ENCODE measurements around the gene OR6N2. TPM values are rescaled to one million over a fixed set of nuclear protein-coding genes. Genes with fewer than 3 reads are reported as not detected.

Gene OR6N2
- total RNA-seq, 1 donor from 2014 or later = not detected

DNA sequence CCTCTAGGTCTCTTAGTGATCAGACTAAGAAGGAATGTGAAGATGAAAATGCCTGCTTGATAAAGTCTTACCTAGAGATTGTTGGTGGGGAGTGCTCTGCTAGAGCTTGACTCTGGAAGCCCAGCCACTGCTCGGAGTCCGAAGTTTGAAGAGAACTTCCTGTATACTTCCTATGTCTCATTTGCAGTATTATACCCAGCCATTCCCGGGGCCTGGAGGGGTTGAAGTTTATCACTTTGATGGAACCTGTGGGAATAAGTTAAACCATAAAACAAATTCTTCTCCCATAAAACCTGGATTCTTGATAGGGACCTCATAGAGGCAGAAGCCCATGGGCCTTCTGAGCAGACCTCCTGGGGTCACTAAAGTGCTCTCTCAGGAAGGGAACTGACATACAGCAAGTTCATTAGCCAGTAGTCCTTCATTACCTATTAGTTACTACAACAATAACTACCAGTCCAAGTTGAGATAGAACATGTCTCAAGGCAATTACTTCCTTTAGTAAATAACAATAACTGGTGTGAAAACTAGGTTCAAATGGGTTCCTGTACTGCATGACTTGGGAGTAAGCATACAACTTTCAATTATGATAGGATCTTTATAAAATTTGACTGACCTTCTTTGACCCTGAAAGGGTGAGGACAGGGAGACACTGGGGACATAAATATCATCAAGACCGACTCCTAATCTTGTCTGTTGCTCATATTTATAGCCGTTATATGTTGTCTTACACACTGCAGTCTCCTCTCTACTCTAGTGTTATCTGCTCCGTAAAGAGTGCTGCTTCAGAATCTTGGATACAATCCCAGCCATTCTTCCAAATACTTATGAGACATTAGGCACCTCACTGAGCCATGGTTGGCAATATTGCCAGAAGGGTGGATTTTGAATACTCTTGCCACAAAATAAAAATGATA lies 8.8 kb downstream of the OR6N2 start, which contains the start of gene OR6N1:
TSS of gene OR6N1 (minus strand) at position 246 of the 917 bp plus-strand sequence. CDS start 5,513 bp downstream, outside the sequence.
- no peak for DNase-seq (ENCODE audit: low read depth)

DNA sequence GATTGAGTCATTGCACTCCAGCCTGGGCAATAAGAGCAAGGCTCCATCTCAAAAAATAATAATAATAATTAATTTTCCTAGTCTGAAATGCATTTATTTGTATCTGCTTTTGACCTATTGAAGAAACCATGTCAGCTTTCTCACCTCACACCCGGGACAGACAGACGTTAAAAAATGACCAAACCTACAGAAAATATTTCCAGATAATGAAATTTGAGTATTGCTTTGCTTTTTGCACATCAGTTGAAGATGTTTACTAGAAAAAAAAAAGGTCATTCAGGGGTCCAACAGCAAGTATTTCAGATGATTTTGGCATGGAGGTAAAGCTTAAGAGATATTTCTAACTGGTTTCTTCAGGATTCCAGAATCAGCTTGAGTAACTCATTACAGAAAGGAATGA lies 26.6 kb downstream of the OR6N2 start, which contains the start of gene OR6K6:
TSS of gene OR6K6 (plus strand) at position 301 of the 400 bp plus-strand sequence. CDS start 168 bp downstream, outside the sequence.
- DNase-seq (ENCODE audit: low read depth) = no peak

DNA sequence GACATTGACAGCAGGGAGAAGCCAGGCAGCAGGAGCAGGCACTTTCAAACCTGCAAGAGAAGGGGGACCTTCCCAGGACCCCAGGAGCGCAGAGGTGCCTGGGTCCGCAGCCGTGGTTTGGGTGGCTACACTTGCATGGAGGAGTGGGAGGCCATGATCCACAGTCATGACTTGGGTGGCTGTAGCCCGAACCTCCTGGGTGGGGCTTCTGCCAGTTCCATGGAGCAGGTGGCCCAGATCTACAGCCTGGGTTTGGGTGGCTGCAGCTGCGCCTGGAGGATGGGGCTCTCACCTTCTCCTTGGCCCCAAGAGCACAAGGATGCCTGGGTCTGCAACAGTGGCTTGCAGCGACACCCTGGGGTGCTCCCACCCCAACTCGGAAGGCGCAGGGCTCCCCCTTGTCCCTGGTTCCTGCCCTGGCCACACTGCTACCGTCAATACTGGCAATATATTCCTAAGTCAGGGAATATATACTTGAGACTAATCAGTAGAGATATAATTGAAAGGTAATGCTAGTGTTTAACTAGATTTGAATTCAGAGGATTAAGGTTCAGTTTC lies 28.8 kb downstream of the OR6N2 start:
- DNase-seq (ENCODE audit: low read depth) = no peak

DNA sequence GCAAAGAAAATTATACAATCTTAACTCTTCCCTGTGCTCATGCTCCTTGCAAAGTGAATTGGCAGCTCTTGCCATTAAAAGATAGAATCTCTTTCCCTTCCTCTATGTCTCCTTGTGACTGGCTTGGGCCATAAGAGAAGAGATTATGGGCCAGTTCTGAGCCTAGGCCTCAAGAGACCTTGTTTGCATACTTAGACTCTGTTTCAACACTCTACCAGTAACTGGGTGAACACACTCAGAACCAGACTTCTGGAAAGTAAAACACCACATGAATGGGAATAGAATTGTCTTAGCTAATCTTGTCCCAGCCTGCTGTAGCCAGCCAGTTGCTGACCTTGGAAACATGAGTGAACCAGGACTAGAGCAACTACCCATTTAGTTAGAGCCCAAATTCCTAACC lies 45.2 kb downstream of the OR6N2 start:
- no peak for DNase-seq (ENCODE audit: low read depth)

DNA sequence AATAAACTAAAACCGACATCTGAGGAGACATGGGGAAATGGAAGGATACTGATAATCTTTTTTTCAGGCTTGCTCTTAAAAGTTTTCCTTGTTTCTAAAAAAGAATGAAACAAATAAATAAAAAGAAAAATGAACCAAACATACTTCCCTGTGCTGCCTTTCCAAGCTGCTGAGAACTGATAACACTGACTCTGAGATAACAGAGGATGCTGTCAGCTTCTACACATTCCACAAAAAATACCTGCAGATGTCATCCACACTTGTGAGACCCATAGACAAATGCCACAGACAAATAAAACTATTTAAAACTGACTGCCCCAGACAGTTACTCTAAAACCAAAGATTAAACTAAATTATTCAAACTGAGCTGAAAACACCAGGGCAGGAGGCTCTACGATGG lies 48.5 kb downstream of the OR6N2 start:
- DNase-seq (ENCODE audit: low read depth) = no peak

DNA sequence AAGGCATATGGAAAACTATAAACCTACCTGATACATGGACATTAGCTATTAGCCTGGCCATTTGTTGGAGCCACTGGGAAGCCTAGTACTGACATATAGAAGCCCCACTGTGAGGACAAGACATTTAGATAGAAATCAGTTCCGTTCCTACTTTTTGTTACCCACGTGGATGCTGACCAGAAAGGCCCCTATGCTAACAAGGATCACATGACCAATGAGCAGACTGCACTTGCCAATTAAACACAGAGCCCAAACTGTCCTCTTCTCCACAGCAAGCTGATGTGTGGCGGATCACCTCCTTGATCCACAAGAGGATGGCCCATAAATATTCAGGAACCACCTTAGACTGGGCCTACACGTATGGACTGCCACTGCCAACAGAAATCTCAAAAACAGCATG lies 49.3 kb downstream of the OR6N2 start:
- no peak for DNase-seq (ENCODE audit: low read depth)

DNA sequence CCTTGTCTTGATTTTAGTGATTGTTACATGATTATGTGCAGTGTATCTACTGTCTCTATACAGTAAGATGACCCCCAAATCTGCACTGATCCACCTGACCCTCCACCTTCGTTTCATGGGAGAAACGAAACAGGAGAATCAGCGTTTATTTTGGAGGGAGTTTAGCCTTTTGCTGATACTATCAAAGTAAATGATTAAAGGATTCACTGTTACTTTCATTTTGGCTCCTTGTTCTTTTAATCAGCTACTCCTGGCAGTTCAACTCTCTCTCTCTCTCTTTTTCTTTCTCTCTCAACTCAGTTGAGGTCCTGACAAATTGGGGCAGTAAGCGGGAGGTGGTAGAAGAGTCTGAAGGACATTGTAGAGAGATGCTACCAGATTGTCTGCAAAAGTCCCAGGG lies 50.6 kb downstream of the OR6N2 start:
- DNase-seq (ENCODE audit: low read depth) = no peak

DNA sequence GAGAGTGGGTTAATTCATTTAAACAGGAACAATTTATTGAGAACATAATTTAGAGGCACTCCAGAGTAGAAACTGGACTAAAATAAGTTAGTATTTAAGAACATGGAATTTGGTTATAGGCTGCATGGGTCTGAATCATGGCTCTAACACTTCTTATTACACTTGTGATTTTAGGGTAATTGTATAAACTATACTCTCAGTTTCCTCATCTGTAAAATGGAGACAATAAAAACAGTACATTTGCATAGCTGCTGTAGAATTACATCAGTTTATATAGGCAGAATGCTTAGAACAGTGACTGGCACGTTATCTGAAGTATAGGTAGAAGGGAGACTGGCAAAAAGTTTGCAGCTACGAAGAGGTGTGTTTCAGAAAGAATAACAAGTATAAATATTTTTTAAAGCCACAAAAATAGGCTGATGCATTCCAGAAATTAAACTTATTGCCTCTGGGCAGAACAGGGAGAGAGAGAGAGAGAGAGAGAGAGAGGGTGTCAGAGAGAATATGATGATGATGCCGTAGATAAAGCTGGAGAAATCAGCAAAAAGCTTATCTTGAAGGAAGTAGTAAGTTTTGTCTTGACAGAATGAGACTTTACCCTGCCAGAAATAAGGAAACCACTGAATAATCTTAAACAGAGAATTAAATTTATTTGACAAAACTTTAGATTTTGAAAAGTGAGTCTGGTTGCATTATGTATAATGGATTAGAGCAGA lies 52.3 kb downstream of the OR6N2 start:
- DNase-seq (ENCODE audit: low read depth) = no peak

DNA sequence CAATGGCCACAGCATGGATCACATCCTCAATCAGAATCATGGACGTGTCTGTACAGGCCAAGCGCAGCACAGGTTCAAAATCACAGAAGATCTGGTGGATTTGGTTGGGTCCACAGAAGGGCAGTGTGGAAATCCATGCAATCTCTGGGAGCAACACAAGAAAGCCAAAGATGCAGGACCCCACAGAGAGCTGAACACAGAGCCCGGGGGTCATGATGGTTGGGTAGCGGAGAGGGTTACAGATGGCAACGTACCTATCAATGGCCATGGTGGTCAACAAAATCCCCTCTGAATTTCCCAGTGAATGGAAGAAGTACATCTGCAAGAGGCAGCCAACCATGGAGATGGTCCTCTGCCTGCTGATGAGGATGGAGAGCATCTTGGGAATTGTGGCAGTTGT lies 56.6 kb downstream of the OR6N2 start:
- DNase-seq (ENCODE audit: low read depth) = no peak

Other genes with a start within 250 kb of the OR6N2 start
- not detected in 2 replicates for gene OR6Y1, start 226.8 kb downstream of the OR6N2 start, total RNA-seq
- gene OR6P1, start 210.6 kb downstream of the OR6N2 start, total RNA-seq = not detected in 2 replicates
- gene OR10X1, start 201.3 kb downstream of the OR6N2 start, total RNA-seq = not detected in 2 replicates
- not detected in 2 replicates for gene OR10Z1, start 175.9 kb downstream of the OR6N2 start, total RNA-seq
- not detected in 2 replicates for gene SPTA1, start 94.5 kb downstream of the OR6N2 start, total RNA-seq
- gene OR6K2, start 80.6 kb downstream of the OR6N2 start, total RNA-seq = not detected in 2 replicates
- not detected in 2 replicates for gene OR6K3, start 60.5 kb downstream of the OR6N2 start, total RNA-seq
- gene OR6K6, start 26.5 kb downstream of the OR6N2 start, total RNA-seq = not detected in 2 replicates
- not detected in 2 replicates for gene OR6N1, start 9.0 kb downstream of the OR6N2 start, total RNA-seq
- gene MNDA, start 50.1 kb upstream of the OR6N2 start, total RNA-seq = not detected in 2 replicates
- gene PYHIN1, start 150.3 kb upstream of the OR6N2 start, total RNA-seq = not detected in 2 replicates
- gene IFI16, start 228.7 kb upstream of the OR6N2 start, total RNA-seq = 46.5 and 71.7 TPM in 2 replicates

All from myocyte (in vitro differentiated cells).